IMR-90 (cell line): Measurements from ENCODE around the gene CTNNA2. TPM values are rescaled to one million over a fixed set of nuclear protein-coding genes. Genes with fewer than 3 reads are reported as not detected.

Experiments
- ATAC-seq: fragments of 200-7000 bp; cut with Tn5 transposase; 2 replicates; pipeline ENCODE4 v1.9.1; 2020; ENCODE audit warnings: low read depth, mild to moderate bottlenecking, moderate library complexity
- BruUV-seq: library from RNA; stranded (reverse); fragments of 400-500 nt; replicated peaks from 2 replicates; lab custom pipeline; 2021; lab: Mats Ljungman, UMichigan
- CTCF ChIA-PET: fragments of 300-600 bp; formaldehyde crosslinking; extraction: SDS; loops from one replicate; lab custom pipeline; 2021; ENCODE audit warnings: antibody characterized with exemption; lab: Yijun Ruan, JAX
- POLR2A ChIA-PET: fragments of 300-600 bp; sonication (Branson Sonifier 250); formaldehyde crosslinking; loops from one replicate; lab custom pipeline; 2022; ENCODE audit warnings: antibody characterized with exemption; ENCODE audit not compliant: unreplicated experiment; lab: Charles Lee
- DNase-seq: peaks from one replicate; pipeline ENCODE4 v3.0.0; 2013
- H2AFZ ChIP-seq: replicated peaks from 2 replicates; pipeline ENCODE3; 2013; ENCODE audit warnings: low read length, mild to moderate bottlenecking; ENCODE audit not compliant: poor library complexity
- H2AK5ac ChIP-seq: 2 replicates; pipeline ENCODE4 v1.6.1; 2013; ENCODE audit warnings: low read depth, low read length, inconsistent platforms
- H2AK9ac ChIP-seq: replicated peaks from 2 replicates; pipeline ENCODE3; 2013; ENCODE audit warnings: mild to moderate bottlenecking, low read depth, low read length, moderate library complexity; ENCODE audit not compliant: poor library complexity
- H2BK120ac ChIP-seq: 2 replicates; pipeline ENCODE4 v1.6.1; 2013; ENCODE audit warnings: low read depth, low read length, inconsistent platforms
- H2BK15ac ChIP-seq: 3 replicates; pipeline ENCODE4 v1.6.1; 2013; ENCODE audit warnings: low read depth, low read length, inconsistent platforms
- H2BK20ac ChIP-seq: 2 replicates; pipeline ENCODE4 v1.6.1; 2013; ENCODE audit warnings: low read depth, mild to moderate bottlenecking, inconsistent platforms, low read length, moderate library complexity
- H2BK5ac ChIP-seq: 2 replicates; pipeline ENCODE4 v1.6.1; 2013; ENCODE audit warnings: mild to moderate bottlenecking, low read depth, low read length, inconsistent platforms; ENCODE audit not compliant: poor library complexity, severe bottlenecking
- H3K14ac ChIP-seq: replicated peaks from 2 replicates; pipeline ENCODE4 v1.6.1; 2013; ENCODE audit warnings: low read depth, low read length, inconsistent platforms
- H3K18ac ChIP-seq: 2 replicates; pipeline ENCODE4 v1.6.1; 2013; ENCODE audit warnings: low read depth, low read length, control low read depth
- H3K23ac ChIP-seq: 2 replicates; pipeline ENCODE4 v1.6.1; 2013; ENCODE audit warnings: low read depth, low read length, inconsistent platforms
- H3K27ac ChIP-seq: 2 replicates; pipeline ENCODE4 v1.5.1; 2013; ENCODE audit warnings: mild to moderate bottlenecking, control low read depth, low read length; ENCODE audit not compliant: insufficient read depth
- H3K27me3 ChIP-seq: 2 replicates; pipeline ENCODE4 v1.6.1; 2013; ENCODE audit warnings: low read length; ENCODE audit not compliant: control insufficient read depth, insufficient read depth
- H3K36me3 ChIP-seq: 2 replicates; pipeline ENCODE4 v1.6.1; 2013; ENCODE audit warnings: low read length, mixed read lengths; ENCODE audit not compliant: control insufficient read depth, insufficient read depth
- H3K4ac ChIP-seq: 2 replicates; pipeline ENCODE4 v1.6.1; 2013; ENCODE audit warnings: low read depth, low read length, inconsistent platforms
- H3K4me1 ChIP-seq: 2 replicates; pipeline ENCODE4 v1.6.1; 2013; ENCODE audit warnings: low read length, mixed read lengths; ENCODE audit not compliant: control insufficient read depth, insufficient read depth
- H3K4me2 ChIP-seq: 2 replicates; pipeline ENCODE4 v1.6.1; 2013; ENCODE audit warnings: low read depth, mild to moderate bottlenecking, control low read depth, low read length, moderate library complexity
- H3K4me3 ChIP-seq: 2 replicates; pipeline ENCODE4 v1.5.1; 2013; ENCODE audit warnings: low read depth, mild to moderate bottlenecking, control low read depth, low read length, moderate library complexity; ENCODE audit not compliant: insufficient read depth
- H3K56ac ChIP-seq: 2 replicates; pipeline ENCODE4 v1.6.1; 2013; ENCODE audit warnings: low read length, inconsistent platforms; ENCODE audit not compliant: insufficient read depth; ENCODE audit errors: extremely low read depth
- H3K79me1 ChIP-seq, 2 experiments: 2 replicates each; pipeline ENCODE4 v1.6.1; 2013; ENCODE audit warnings: low read length in 2 of 2, inconsistent platforms in 1 of 2, low read depth in 1 of 2
- H3K9ac ChIP-seq: 2 replicates; pipeline ENCODE4 v1.6.1; 2013; ENCODE audit warnings: low read depth, low read length, control low read depth
- H3K9me1 ChIP-seq: 2 replicates; pipeline ENCODE4 v1.6.1; 2013; ENCODE audit warnings: low read length, inconsistent platforms; ENCODE audit not compliant: insufficient read depth
- H3K9me3 ChIP-seq: 2 replicates; pipeline ENCODE4 v1.6.1; 2013; ENCODE audit warnings: low read length; ENCODE audit not compliant: control insufficient read depth, insufficient read depth
- H4K20me1 ChIP-seq: 2 replicates; pipeline ENCODE4 v1.6.1; 2013; ENCODE audit warnings: low read length, inconsistent platforms; ENCODE audit not compliant: insufficient read depth
- H4K5ac ChIP-seq: 2 replicates; pipeline ENCODE4 v1.6.1; 2013; ENCODE audit warnings: mild to moderate bottlenecking, low read depth, low read length, control low read depth
- H4K8ac ChIP-seq, 2 experiments: 2 replicates each; pipeline ENCODE4 v1.6.1; 2013; ENCODE audit warnings: low read depth in 2 of 2, low read length in 2 of 2, control low read depth in 1 of 2, inconsistent platforms in 1 of 2
- H4K91ac ChIP-seq: 2 replicates; pipeline ENCODE4 v1.6.1; 2013; ENCODE audit warnings: low read depth, low read length, inconsistent platforms; ENCODE audit not compliant: insufficient read depth
- BHLHE40 ChIP-seq: fragments of 150-350 bp; IDR thresholded peaks from 2 replicates; pipeline ENCODE4 v1.6.1; 2016; ENCODE audit warnings: mild to moderate bottlenecking, low read depth, low read length
- CEBPB ChIP-seq: IDR thresholded peaks from 2 replicates; pipeline ENCODE4 v1.6.1; 2012; ENCODE audit warnings: low read depth, low read length, improper control_type of control experiment
- CHD1 ChIP-seq: IDR thresholded peaks from 2 replicates; pipeline ENCODE4 v1.6.1; 2012; ENCODE audit warnings: low read depth, low read length, improper control_type of control experiment
- FOS ChIP-seq: fragments of 150-350 bp; IDR thresholded peaks from 2 replicates; pipeline ENCODE4 v1.6.1; 2016; ENCODE audit warnings: low read depth, low read length
- MAFK ChIP-seq: IDR thresholded peaks from 2 replicates; pipeline ENCODE4 v1.6.1; 2012; ENCODE audit warnings: low read depth, low read length, improper control_type of control experiment
- NFE2L2 ChIP-seq: fragments of 150-350 bp; IDR thresholded peaks from 2 replicates; pipeline ENCODE4 v1.6.1; 2016; ENCODE audit warnings: low read depth, mild to moderate bottlenecking, low read length
- POLR2A ChIP-seq: IDR thresholded peaks from 2 replicates; pipeline ENCODE4 v1.6.1; 2012; ENCODE audit warnings: mild to moderate bottlenecking, low read depth, low read length
- WGBS, 2 experiments: methylation state at CpG; one replicate each; pipeline versions ENCODE4 v1.1.5 to v1.1.7; 2013; ENCODE audit warnings: missing lambda C conversion rate in 2 of 2; ENCODE audit not compliant: insufficient read length in 1 of 2; ENCODE audit errors: extremely low coverage in 2 of 2; 5-methylcytosine and 5-hydroxymethylcytosine counted together
- dilution Hi-C: fragments of 300-500 bp; cut with HindIII; formaldehyde crosslinking; loops from one replicate; pipeline ENCODE4 v1.14.3; 2018; ENCODE audit warnings: low sequenced_read_pairs; ENCODE audit not compliant: unreplicated experiment
- in situ Hi-C: fragments of 300-500 bp; cut with MboI; formaldehyde crosslinking; loops from 3 replicates; pipeline ENCODE4 v1.14.3; 2019; ENCODE audit warnings: low sequenced_read_pairs, inconsistent platforms, mixed read lengths
- intact Hi-C: fragments of 100-400 bp; cut with micrococcal nuclease; formaldehyde crosslinking; loops from 2 replicates; pipeline ENCODE4 v1.10.0; 2022
- polyA plus RNA-seq, 3 experiments: library from polyadenylated mRNA; depleted of rRNA; stranded (reverse); fragments of >200 nt; gene quantifications; 2 replicates each; pipeline ENCODE4 v1.2.3, GENCODE V29; 2012; ENCODE audit warnings: low replicate concordance in 1 of 3
- total RNA-seq: library from RNA; depleted of rRNA; stranded (reverse); fragments of >200 nt; gene quantifications from 2 replicates; pipeline ENCODE4 v1.2.3, GENCODE V29; 2012

CTNNA2 gene
- total and polyA plus RNA-seq, 2 of the 4 experiments (the other 2 are of a cell fraction): not detected

DNA sequence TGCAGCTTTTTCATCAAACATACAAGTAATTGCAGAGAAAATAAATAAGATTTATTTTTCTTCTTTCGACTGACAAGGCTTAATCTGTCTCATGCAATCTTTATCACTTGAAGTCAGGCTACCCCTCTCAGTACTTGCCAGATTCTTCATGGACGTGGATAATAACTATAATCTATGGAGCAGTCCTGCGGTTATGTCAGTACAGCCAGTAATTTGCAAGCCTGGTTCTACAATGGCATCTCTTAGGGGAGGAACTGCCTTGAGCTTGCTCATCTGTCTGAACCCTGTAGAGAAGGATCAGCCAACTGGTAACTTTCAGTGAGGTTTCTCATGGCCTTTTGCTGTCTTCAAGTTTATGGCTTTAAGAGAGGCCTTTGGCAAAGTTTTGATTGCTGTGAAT lies 827.2 kb downstream of the CTNNA2 start:
- dilution Hi-C loops (no loop called here), intact Hi-C loops (no loop called here), in situ Hi-C loops (no loop called here)
- no peaks in the 10 kb centered on the region for H3K9me3 ChIP-seq
- H3K23ac ChIP-seq: no peak overlapping the region
- ATAC-seq (no peak), DNase-seq (no peak)
- no peaks in the 10 kb centered on the region for H3K9me1 ChIP-seq
- H3K4ac ChIP-seq: no peak overlapping the region
- ChIA-PET POLR2A (no interaction called here), CTCF (no interaction called here)
- H3K36me3 ChIP-seq: no peaks in the 10 kb centered on the region
- no peak overlapping the region for H4K5ac ChIP-seq
- no peak for TF ChIP-seq POLR2A
- TF ChIP-seq MAFK: no peak
- TF ChIP-seq NFE2L2: no peak
- no peak for TF ChIP-seq BHLHE40
- TF ChIP-seq CEBPB: no peak
- TF ChIP-seq FOS: no peak
- no peak for TF ChIP-seq CHD1
- H2BK15ac ChIP-seq: no peak overlapping the region
- BruUV-seq: no TSS peak
- H3K18ac ChIP-seq: no peak overlapping the region
- H4K91ac ChIP-seq: no peak overlapping the region
- no CpG with 5 or more reads among the region's 3 CpGs for WGBS, 2 experiments
- H3K14ac ChIP-seq: no peak overlapping the region
- no peak overlapping the region for H3K56ac ChIP-seq
- no peak overlapping the region for H2BK120ac ChIP-seq
- no peak overlapping the region for H3K27ac ChIP-seq
- no peak overlapping the region for H3K4me2 ChIP-seq
- H3K79me1 ChIP-seq: no peaks in the 10 kb centered on the region
- H3K27me3 ChIP-seq: no peaks in the 10 kb centered on the region
- no peak overlapping the region for H2AK5ac ChIP-seq
- no peak overlapping the region for H3K4me3 ChIP-seq
- no peaks in the 10 kb centered on the region for H3K4me1 ChIP-seq
- no peak overlapping the region for H3K9ac ChIP-seq
- H2BK20ac ChIP-seq: no peak overlapping the region
- no peak overlapping the region for H2AK9ac ChIP-seq
- H2AFZ ChIP-seq: no peak overlapping the region
- H4K20me1 ChIP-seq: no peaks in the 10 kb centered on the region
- H2BK5ac ChIP-seq: no peak overlapping the region
- H4K8ac ChIP-seq: no peak overlapping the region
